OCI-LY3 (cell line): ENCODE data around the gene CNIH3.

ENCODE experiments used
- EZH2phosphoT487 ChIP-seq: fragments of 200-600 bp; shearing (Covaris generic); IDR thresholded peaks from 2 replicates; pipeline ENCODE4 v1.6.1; 2018; ENCODE audit warnings: antibody characterized with exemption, mixed run types, low read depth
- TF ChIP-seq, protein P1 (sequence below): fragments of 200-600, 300-600 bp; sonication (generic); IDR thresholded peaks from 2 replicates; pipeline ENCODE4 v1.5.1; 2014; ENCODE audit warnings: antibody characterized with exemption, low read length, low read depth

DNA sequence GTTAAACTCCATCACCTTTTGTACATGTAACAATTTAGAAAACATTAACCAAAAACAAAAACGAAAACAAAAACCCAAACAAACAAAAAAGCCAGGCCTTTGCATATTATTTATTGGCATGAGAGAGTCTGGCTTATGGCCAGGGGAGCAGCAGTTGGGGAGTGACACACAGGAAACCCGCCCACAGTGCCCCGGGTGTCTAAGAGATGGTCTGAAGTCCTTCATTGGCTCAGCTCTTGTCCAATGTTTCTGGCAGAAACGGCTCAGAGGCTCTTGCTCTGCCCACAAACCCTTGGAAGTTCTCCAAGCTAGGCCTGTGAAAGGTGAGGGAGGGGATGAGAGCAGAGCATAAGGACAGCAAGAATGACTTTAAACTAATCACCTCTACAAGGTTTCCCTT lies 131.5 kb downstream of the CNIH3 start:
- TF ChIP-seq, protein P1, sequence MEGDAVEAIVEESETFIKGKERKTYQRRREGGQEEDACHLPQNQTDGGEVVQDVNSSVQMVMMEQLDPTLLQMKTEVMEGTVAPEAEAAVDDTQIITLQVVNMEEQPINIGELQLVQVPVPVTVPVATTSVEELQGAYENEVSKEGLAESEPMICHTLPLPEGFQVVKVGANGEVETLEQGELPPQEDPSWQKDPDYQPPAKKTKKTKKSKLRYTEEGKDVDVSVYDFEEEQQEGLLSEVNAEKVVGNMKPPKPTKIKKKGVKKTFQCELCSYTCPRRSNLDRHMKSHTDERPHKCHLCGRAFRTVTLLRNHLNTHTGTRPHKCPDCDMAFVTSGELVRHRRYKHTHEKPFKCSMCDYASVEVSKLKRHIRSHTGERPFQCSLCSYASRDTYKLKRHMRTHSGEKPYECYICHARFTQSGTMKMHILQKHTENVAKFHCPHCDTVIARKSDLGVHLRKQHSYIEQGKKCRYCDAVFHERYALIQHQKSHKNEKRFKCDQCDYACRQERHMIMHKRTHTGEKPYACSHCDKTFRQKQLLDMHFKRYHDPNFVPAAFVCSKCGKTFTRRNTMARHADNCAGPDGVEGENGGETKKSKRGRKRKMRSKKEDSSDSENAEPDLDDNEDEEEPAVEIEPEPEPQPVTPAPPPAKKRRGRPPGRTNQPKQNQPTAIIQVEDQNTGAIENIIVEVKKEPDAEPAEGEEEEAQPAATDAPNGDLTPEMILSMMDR: no peak
- TF ChIP-seq EZH2phosphoT487: no peak
